HEK293T (cell line): ENCODE results near the gene HCFC1R1.

ENCODE experiments used
- CTCF ChIA-PET: fragments of 350-600 bp; formaldehyde crosslinking; extraction: SDS; loops from one replicate; lab custom pipeline; 2021; ENCODE audit warnings: antibody characterized with exemption, inconsistent platforms; lab: Yijun Ruan, JAX
- POLR2A ChIA-PET: fragments of 350-600 bp; formaldehyde crosslinking; extraction: SDS; loops from one replicate; lab custom pipeline; 2020; ENCODE audit warnings: antibody characterized with exemption, inconsistent platforms; lab: Yijun Ruan, JAX
- DNase-seq: peaks from one replicate; pipeline ENCODE4 v3.0.0; 2012; ENCODE audit warnings: mixed read lengths; ENCODE audit errors: extremely low spot score
- ARNT ChIP-seq: fragments of 450-650 bp; IDR thresholded peaks from 2 replicates; pipeline ENCODE4 v1.6.1; 2017; ENCODE audit warnings: mild to moderate bottlenecking
- BHLHE40 ChIP-seq: fragments of 450-650 bp; IDR thresholded peaks from 2 replicates; pipeline ENCODE4 v1.6.1; 2016; ENCODE audit warnings: mild to moderate bottlenecking, moderate library complexity, borderline replicate concordance
- CTBP1 ChIP-seq: fragments of 450-650 bp; IDR thresholded peaks from 2 replicates; pipeline ENCODE4 v1.6.1; 2016; ENCODE audit warnings: borderline replicate concordance
- ELF4 ChIP-seq: fragments of 450-650 bp; IDR thresholded peaks from 2 replicates; pipeline ENCODE4 v1.6.1; 2017; ENCODE audit warnings: antibody characterized with exemption
- FOXA1 ChIP-seq: fragments of 450-650 bp; IDR thresholded peaks from 2 replicates; pipeline ENCODE4 v1.6.1; 2016; ENCODE audit warnings: mild to moderate bottlenecking
- FOXK2 ChIP-seq: fragments of 450-650 bp; IDR thresholded peaks from 2 replicates; pipeline ENCODE4 v1.6.1; 2016; ENCODE audit warnings: mild to moderate bottlenecking
- FOXM1 ChIP-seq: fragments of 450-650 bp; IDR thresholded peaks from 2 replicates; pipeline ENCODE4 v1.6.1; 2017; ENCODE audit warnings: mild to moderate bottlenecking, borderline replicate concordance
- HDGF ChIP-seq: fragments of 450-650 bp; IDR thresholded peaks from 2 replicates; pipeline ENCODE4 v1.6.1; 2017; ENCODE audit warnings: antibody characterized with exemption, borderline replicate concordance
- L3MBTL2 ChIP-seq: fragments of 450-650 bp; conservative IDR thresholded peaks from 2 replicates; pipeline ENCODE4 v1.6.1; 2016; ENCODE audit warnings: mild to moderate bottlenecking
- LEF1 ChIP-seq: fragments of 450-650 bp; IDR thresholded peaks from 2 replicates; pipeline ENCODE4 v1.6.1; 2017; ENCODE audit warnings: mild to moderate bottlenecking, borderline replicate concordance
- NFRKB ChIP-seq: fragments of 450-650 bp; IDR thresholded peaks from 2 replicates; pipeline ENCODE4 v1.6.1; 2016; ENCODE audit warnings: mild to moderate bottlenecking, moderate library complexity
- SP1 ChIP-seq: fragments of 450-650 bp; IDR thresholded peaks from 2 replicates; pipeline ENCODE4 v1.6.1; 2017
- SUZ12 ChIP-seq: fragments of 450-650 bp; IDR thresholded peaks from 2 replicates; pipeline ENCODE4 v1.6.1; 2016; ENCODE audit warnings: mild to moderate bottlenecking
- TARDBP ChIP-seq: fragments of 450-650 bp; IDR thresholded peaks from 2 replicates; pipeline ENCODE4 v1.6.1; 2016
- ZNF384 ChIP-seq: fragments of 450-650 bp; IDR thresholded peaks from 2 replicates; pipeline ENCODE4 v1.6.1; 2016
- TF ChIP-seq, protein P1 (sequence below): fragments of 450-650 bp; IDR thresholded peaks from 2 replicates; pipeline ENCODE4 v1.6.1; 2016

Gene HCFC1R1

DNA sequence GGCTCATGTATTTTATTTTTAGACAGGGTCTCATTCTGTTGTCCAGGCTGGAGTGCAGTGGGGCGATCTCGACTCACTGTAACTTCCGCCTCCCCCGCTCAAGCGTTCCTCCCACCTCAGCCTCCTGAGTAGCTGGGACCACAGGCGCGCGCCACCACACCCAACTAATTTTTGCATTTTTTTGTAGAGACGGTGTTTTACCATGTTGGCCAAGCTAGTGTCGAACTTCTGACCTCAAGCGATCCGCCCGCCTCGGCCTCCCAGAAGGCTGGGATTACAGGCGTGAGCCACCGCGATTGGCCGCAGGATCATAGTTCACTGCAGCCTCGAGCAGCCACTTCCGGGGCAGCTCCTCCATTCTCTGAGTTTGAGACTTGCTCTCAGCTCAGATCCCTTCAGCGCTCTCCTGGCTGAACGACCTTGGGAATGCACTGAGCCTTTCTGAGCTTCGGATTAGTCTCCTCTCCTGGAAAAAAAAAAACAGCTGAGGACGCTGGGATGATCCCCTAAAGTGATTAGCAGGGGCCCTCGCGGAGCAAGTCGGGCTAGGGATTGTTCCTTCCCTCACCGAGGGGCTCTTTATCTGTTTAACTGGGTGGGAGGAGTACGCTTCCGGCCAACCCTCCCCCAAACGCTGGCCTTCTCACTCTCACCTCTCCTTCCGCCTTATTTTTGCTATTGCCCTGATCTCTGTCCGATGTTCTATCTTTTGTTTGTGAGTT is 42.4 kb downstream of the HCFC1R1 start:
- ChIA-PET POLR2A (interaction anchor here (1.0 to 3.5 kb wide), 12 partner anchors 9 to 50 kb away, joined by 3 to 40 read pairs (median 6); partner anchors contain the start of genes KREMEN2, PAQR4 and TNFRSF12A), CTCF (interaction anchor here (0.9 to 1.0 kb wide), 2 partner anchors 37 to 47 kb away, joined by 3 to 4 read pairs; no protein-coding TSS in a partner anchor)
- no peak for DNase-seq
- TF ChIP-seq SP1 (no peak), BHLHE40 (no peak), SUZ12 (no peak), ARNT (no peak), FOXA1 (no peak), LEF1 (no peak), CTBP1 (no peak), NFRKB (no peak), FOXK2 (no peak), ZNF384 (no peak)
- TF ChIP-seq, protein P1, sequence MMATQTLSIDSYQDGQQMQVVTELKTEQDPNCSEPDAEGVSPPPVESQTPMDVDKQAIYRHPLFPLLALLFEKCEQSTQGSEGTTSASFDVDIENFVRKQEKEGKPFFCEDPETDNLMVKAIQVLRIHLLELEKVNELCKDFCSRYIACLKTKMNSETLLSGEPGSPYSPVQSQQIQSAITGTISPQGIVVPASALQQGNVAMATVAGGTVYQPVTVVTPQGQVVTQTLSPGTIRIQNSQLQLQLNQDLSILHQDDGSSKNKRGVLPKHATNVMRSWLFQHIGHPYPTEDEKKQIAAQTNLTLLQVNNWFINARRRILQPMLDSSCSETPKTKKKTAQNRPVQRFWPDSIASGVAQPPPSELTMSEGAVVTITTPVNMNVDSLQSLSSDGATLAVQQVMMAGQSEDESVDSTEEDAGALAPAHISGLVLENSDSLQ = no peak

DNA sequence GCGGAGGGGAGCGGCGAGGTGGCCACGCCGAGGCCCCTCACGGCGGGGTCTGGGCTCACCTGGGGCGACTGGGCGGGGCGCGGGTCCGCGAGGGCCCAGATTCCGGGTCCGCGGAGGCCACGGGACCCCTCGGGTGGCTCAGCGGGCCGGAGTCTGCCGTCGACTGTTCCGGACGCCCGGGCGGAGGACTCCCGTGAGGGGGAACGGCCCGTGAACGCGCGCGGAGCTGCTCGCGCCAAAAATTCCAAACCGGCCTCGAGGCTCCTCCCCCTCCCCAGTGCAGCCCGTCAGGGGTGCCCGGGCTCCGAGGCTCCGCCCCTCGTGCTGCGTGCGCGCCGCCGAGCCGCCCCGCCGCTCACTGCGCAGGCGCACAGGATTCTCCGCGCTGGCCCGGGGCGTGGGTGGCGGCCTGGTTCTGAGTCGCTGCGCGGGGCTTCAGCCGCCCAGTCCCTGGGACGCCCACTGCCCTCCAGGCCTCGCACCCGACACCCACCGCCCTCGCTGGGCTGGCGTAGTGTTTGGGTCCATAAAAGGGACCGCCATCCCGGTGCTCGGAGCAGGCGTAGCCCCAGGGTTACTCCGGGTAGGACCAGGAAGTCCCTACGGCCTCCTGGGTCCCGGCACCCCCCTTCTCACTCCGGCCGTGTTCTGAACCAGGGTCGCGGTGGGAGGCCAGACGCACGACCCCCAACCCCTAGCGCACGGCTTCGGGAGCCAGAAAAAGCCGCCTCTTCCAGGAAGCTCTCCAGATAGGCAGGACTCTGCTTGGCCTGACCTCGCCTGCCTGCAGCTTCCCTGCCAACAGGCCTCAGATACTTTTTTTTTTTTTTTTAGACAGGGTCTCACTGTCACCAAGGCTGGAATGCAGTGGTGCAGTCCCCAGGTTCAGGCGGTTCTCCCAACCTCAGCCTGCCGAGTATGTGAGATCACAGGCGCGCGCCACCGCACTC is 43.2 kb downstream of the HCFC1R1 start, which contains the start of gene PKMYT1:
Gene PKMYT1, minus strand, starts transcription at position 220 of the 950 bp plus-strand sequence. CDS start 789 bp downstream, outside the sequence.
- peak; percentile 99 for DNase-seq
- TF ChIP-seq SP1 = no peak
- TF ChIP-seq L3MBTL2 = peak; percentile 21; the same call in 1 of the 2 replicates
- ChIA-PET CTCF (interaction anchor here (0.6 to 1.0 kb wide), 5 partner anchors 38 to 124 kb away, joined by 3 to 6 read pairs (median 3); partner anchors contain the start of genes HCFC1R1 and THOC6), POLR2A (interaction anchor here (0.6 to 3.5 kb wide), 28 partner anchors 8 to 154 kb away, joined by 3 to 40 read pairs (median 4); partner anchors contain the start of genes FLYWCH2, KREMEN2, PAQR4 and TNFRSF12A)

DNA sequence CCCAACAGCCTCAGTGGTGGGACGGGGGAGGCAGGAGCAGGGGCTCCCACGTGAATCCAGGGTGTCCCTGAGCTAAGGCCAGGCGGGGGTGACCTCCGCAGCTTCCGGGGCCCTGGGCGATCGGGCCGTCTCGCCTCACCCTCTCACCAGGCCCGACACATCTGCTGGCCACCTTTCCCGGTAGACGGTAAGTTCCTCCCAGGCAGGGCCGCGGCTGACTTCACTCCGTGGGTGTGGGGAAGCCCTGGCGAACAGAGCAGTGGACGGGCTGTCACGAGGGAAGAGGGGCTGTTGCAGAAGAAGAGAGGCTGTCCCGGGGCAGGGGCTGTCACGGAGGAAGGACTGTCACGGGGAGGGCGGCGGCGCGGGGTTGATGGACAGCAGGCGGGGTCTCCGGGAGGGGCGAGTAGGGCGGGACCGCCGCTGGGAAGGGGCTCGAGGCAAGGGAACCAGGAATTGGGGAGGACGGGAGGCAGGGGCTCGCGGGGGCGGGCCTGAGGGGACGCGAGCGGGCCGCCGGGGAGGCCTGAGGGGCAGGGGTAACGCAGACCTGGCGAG is 44.0 kb downstream of the HCFC1R1 start:
- POLR2A ChIA-PET = interaction anchor here (0.6 to 3.5 kb wide), 24 partner anchors 8 to 112 kb away, joined by 3 to 40 read pairs (median 4); partner anchors contain the start of genes FLYWCH2, KREMEN2, PAQR4 and TNFRSF12A
- peak; percentile 32 for DNase-seq
- CTCF ChIA-PET = interaction anchor here (0.6 kb wide), 1 partner anchor 125 kb away, joined by 6 read pairs; no protein-coding TSS in a partner anchor
- TF ChIP-seq CTBP1 (no peak), SUZ12 (no peak), LEF1 (no peak)
- TF ChIP-seq, protein P1 = peak; percentile 93

DNA sequence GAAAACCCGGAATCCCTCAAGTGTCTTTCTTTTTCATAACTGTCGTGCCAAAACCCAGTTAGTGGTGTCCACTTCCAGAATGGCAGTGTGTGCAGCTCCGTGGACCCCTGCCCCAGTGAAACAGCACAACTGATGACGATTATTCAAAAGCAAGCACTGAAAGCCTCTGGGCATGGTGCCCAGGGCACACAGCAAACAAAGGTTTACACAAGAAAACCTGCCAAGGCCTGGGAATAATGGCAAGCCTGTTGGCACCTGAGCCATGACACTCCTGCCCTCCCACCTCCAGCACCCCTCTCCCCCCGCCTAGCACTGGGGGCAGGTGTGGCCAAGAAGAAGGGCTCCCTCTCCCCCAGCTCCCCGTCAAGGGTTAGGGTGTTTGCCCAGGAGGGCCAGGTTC is 46.3 kb downstream of the HCFC1R1 start:
- ChIA-PET POLR2A (interaction anchor here (1.0 to 3.9 kb wide), 3 partner anchors 13 to 45 kb away, joined by 3 to 10 read pairs (median 6); partner anchors contain the start of genes KREMEN2 and TNFRSF12A), CTCF (no interaction called here)
- no peak for DNase-seq
- no peak for TF ChIP-seq HDGF
- TF ChIP-seq L3MBTL2 = no peak
- no peak for TF ChIP-seq ELF4
- TF ChIP-seq SUZ12 = no peak
- no peak for TF ChIP-seq FOXK2
- TF ChIP-seq LEF1 = no peak

DNA sequence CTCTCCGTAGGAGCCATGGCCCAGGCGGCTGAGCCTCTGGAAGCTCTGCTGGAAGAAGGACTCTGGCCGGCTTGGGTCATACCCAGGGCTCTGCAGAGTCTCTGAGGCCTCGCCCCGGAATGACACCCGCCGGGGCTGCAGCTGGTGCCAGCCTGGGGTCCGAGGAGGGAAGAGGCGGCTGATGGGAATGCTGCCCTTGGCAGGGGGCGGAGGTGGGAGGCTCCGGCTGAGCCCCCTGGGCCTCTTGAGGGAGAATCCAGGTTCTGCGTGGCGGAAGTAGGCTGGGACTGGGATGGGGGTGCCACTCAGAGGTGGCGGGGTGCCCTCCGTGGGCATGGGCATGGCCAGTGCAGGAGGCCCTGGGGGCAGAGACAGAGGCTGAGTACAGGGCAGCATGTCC is 47.1 kb downstream of the HCFC1R1 start:
- ChIA-PET CTCF (no interaction called here), POLR2A (interaction anchor here (0.8 to 3.9 kb wide), 2 partner anchors 12 to 44 kb away, joined by 3 to 10 read pairs; partner anchors contain the start of gene KREMEN2)
- no peak for DNase-seq
- no peak for TF ChIP-seq NFRKB
- no peak for TF ChIP-seq FOXK2
- no peak for TF ChIP-seq SUZ12
- no peak for TF ChIP-seq SP1
- no peak for TF ChIP-seq ARNT
- TF ChIP-seq CTBP1 = no peak
- no peak for TF ChIP-seq L3MBTL2
- no peak for TF ChIP-seq FOXA1
- TF ChIP-seq, protein P1 = no peak
- no peak for TF ChIP-seq BHLHE40
- TF ChIP-seq LEF1 = no peak
- TF ChIP-seq TARDBP = no peak
- no peak for TF ChIP-seq ELF4
- no peak for TF ChIP-seq FOXM1
